RWPE2 (cell line): ENCODE measurements around the gene COL16A1.

ENCODE experiments used
- ATAC-seq: fragments of 200-7000 bp; cut with Tn5 transposase; 3 replicates; pipeline ENCODE4 v1.9.1; 2021; ENCODE audit warnings: low read depth
- DNase-seq: peaks from one replicate; pipeline ENCODE4 v3.0.0-alpha.2; 2020; ENCODE audit warnings: low spot score
- H3K27ac ChIP-seq: fragments of 450-650 bp; 2 replicates; pipeline ENCODE4 v1.5.1; 2017; ENCODE audit warnings: mild to moderate bottlenecking; ENCODE audit not compliant: poor library complexity, severe bottlenecking
- H3K27me3 ChIP-seq: fragments of 250-450 bp; sonication (Bioruptor Pico); 2 replicates; pipeline ENCODE4 v1.5.1; 2021; ENCODE audit warnings: mild to moderate bottlenecking, moderate library complexity; ENCODE audit not compliant: insufficient read depth, poor library complexity, severe bottlenecking
- H3K36me3 ChIP-seq: fragments of 250-450 bp; sonication (Bioruptor Pico); 2 replicates; pipeline ENCODE4 v1.5.1; 2020; ENCODE audit warnings: low read depth, mild to moderate bottlenecking, moderate library complexity
- H3K4me1 ChIP-seq: fragments of 250-450 bp; sonication (Bioruptor Pico); 2 replicates; pipeline ENCODE4 v1.5.1; 2021; ENCODE audit warnings: mild to moderate bottlenecking, moderate library complexity; ENCODE audit not compliant: insufficient read depth, poor library complexity, severe bottlenecking
- H3K4me3 ChIP-seq: fragments of 250-450 bp; sonication (Bioruptor Pico); 2 replicates; pipeline ENCODE4 v1.5.1; 2021; ENCODE audit warnings: mild to moderate bottlenecking, moderate library complexity; ENCODE audit not compliant: severe bottlenecking
- H3K9me3 ChIP-seq: fragments of 250-450 bp; sonication (Bioruptor Pico); 2 replicates; pipeline ENCODE4 v1.5.1; 2021; ENCODE audit warnings: mild to moderate bottlenecking, moderate library complexity; ENCODE audit not compliant: severe bottlenecking
- CTCF ChIP-seq: fragments of 450-650 bp; IDR thresholded peaks from one replicate; pipeline ENCODE4 v1.5.1; 2017; ENCODE audit warnings: mild to moderate bottlenecking, moderate library complexity; ENCODE audit not compliant: poor library complexity, severe bottlenecking

COL16A1 gene

DNA sequence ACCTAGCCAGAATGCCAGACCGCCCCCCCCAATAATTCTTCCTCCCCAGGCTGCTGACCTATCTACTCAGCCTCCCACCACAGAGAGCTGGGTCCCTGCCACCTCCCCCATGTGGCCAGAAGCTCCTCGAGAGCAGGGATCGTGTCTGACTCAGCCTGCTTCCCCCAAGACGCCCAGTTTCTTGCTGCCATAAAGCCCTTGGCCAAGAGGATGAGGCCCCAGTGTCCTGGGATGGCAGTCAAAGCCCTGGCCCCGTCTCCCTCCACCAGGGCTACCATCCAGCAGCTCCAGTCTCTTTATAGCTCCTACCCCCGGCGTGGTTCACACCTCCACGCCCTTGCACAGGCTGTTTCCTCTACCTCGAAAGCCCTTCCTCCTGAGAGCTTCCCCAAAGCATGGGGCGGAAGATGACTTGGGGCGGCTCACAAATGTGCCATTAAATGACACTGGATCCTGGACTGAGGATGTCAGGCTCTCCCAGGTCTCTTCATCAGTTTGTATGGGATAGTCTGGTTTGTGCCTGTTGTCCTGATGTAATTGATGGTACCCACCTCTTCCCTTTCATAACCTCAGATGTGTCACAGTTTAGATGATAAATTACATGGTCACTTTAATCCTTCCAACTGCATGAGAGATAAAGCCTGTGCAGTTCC lies 47.2 kb upstream of the COL16A1 start:
- peaks cover 26% of the 10 kb centered on the region for H3K4me1 ChIP-seq

DNA sequence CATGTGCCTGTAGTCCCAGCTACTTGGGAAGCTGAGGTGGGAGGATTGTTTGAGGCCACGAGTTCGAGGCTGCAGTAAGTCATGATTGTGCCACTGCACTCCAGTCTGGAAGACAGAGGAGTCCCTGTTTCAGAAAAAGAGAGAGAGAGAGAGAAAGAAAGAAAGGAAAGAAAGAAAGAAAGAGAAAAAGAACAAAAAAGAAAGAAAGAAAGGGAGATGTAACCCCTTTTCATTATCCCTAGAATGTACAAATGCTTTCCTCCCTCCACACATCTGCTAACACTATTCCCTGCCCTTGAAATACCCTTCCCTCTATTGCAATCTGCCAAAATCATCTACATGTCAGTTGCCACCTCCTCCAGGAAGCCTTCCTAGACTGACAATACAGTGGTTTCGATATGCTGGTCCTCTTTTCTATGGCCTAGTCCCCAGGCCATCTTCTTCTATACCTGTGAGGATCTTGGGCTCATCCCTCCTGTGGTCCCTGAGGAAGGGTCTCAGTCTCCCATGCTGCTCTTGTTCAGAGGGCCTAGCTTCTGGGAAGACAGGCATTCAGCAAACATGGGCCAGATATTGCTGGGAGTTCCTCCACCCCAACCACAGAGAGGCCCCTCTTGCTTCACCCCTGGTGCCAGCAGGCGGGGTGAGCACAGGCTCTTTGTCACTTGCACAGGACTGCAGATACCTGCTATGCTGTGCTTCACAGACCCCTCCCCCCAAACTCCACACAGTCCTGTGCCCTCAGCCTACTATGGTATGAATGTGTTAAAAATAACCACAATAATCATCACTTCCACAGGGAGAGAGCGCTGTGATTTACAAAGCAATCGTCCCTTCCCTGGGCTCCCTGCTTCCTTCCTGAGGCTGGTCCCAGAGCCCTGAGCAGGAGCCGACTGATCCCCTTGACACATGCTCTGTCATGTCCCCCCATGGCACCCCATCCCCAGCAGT lies 46.2 kb upstream of the COL16A1 start:
- H3K4me3 ChIP-seq = no peak overlapping the region
- no peak overlapping the region for H3K27ac ChIP-seq
- no peaks in the 10 kb centered on the region for H3K9me3 ChIP-seq
- H3K36me3 ChIP-seq = no peaks in the 10 kb centered on the region
- no peak for TF ChIP-seq CTCF
- no peaks in the 10 kb centered on the region for H3K27me3 ChIP-seq
- ATAC-seq (no peak), DNase-seq (no peak)
- peaks cover 21% of the 10 kb centered on the region for H3K4me1 ChIP-seq

More for the DNA sequence above, 47.2 kb upstream of the COL16A1 start:
- Histone ChIP-seq H3K36me3 (no peaks in the 10 kb centered on the region), H3K9me3 (no peaks in the 10 kb centered on the region), H3K27me3 (no peaks in the 10 kb centered on the region), H3K4me3 (no peak overlapping the region), H3K27ac (no peak overlapping the region)
- ATAC-seq = no peak
- TF ChIP-seq CTCF = no peak
- no peak for DNase-seq

DNA sequence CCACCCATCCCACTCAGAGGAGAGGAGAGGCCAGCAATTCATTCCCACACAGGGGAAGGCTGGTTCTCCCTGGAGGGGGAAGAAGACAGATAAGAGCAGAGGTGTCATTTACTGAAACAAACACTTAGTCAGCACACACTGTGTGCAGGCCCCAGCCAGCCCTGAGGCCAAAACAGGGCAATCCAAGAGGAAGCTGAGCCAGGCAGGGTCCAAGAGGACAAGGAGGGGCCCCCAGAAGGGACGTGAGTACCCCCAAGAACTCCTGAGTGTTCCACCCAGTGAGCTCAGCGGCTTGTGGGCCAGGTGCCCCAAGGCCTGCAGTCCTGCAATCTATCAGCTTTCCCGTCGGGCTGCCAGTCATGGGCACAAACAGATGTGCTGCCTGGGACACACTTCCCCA lies 44.5 kb upstream of the COL16A1 start:
- DNase-seq = no peak
- Histone ChIP-seq H3K27me3 (no peaks in the 10 kb centered on the region), H3K36me3 (no peaks in the 10 kb centered on the region), H3K9me3 (no peaks in the 10 kb centered on the region), H3K4me3 (no peak overlapping the region), H3K27ac (no peak overlapping the region), H3K4me1 (peaks cover 4% of the 10 kb centered on the region)
- peak; percentile 32; the same call in 2 of the 3 replicates for ATAC-seq
- TF ChIP-seq CTCF = no peak

DNA sequence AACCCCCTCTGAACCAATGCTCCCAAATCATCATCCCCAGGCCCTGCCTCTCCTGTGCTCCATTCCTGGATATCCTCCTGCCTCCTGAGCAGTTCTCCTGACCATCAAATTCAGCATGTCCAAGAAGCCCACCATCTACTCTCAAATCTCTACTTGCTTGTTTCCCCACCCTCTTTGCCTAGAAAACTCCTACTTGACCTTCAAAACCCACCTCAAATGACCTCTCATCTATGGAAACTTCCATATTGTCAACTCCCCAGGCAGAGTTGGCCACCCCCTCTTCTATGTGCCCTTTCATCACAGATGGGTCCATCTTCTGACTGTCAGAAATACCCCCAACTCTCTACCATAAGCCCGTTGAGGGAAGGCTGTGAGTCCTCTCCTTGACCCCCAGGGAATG lies 43.5 kb upstream of the COL16A1 start:
- Histone ChIP-seq H3K9me3 (no peaks in the 10 kb centered on the region), H3K27ac (no peak overlapping the region), H3K36me3 (no peaks in the 10 kb centered on the region), H3K4me3 (no peak overlapping the region), H3K27me3 (no peaks in the 10 kb centered on the region), H3K4me1 (no peaks in the 10 kb centered on the region)
- DNase-seq (no peak), ATAC-seq (no peak)
- TF ChIP-seq CTCF = no peak
